K562 (cell line): Measurements from ENCODE around the gene CNOT6. TPM values are rescaled to one million over a fixed set of nuclear protein-coding genes. Genes with fewer than 3 reads are reported as not detected.

Source experiments
- CEBPB ChIP-seq: fragments of 450-650 bp; IDR thresholded peaks from 2 replicates; pipeline ENCODE4 v1.6.1; 2016; ENCODE audit warnings: missing genetic modification characterization, missing compliant biosample characterization
- CTBP1 ChIP-seq: fragments of 450-650 bp; IDR thresholded peaks from 2 replicates; pipeline ENCODE4 v1.6.1; 2016; ENCODE audit warnings: borderline replicate concordance
- EP300 ChIP-seq: IDR thresholded peaks from 2 replicates; pipeline ENCODE4 v1.6.1; 2012; ENCODE audit warnings: low read length, improper control_type of control experiment
- ESRRB ChIP-seq: fragments of 250-450 bp; sonication (Bioruptor Pico); IDR thresholded peaks from 2 replicates; pipeline ENCODE4 v1.5.0; 2020; ENCODE audit warnings: mild to moderate bottlenecking, moderate library complexity, borderline replicate concordance
- EZH2 ChIP-seq: IDR thresholded peaks from 2 replicates; pipeline ENCODE4 v1.6.1; 2012; ENCODE audit warnings: low read depth, mild to moderate bottlenecking, inconsistent platforms, low read length, borderline replicate concordance
- NR1H2 ChIP-seq: sonication (generic); formaldehyde crosslinking; IDR thresholded peaks from 2 replicates; pipeline ENCODE4 v1.4.0; 2020; ENCODE audit warnings: mild to moderate bottlenecking, missing genetic modification reagents
- PCBP2 ChIP-seq: fragments of 200-400 bp; formaldehyde crosslinking; IDR thresholded peaks from 2 replicates; pipeline ENCODE4 v1.6.1; 2018; ENCODE audit warnings: low read length, low read depth, mild to moderate bottlenecking, moderate library complexity; ENCODE audit not compliant: poor library complexity, severe bottlenecking
- PTBP1 ChIP-seq: fragments of 200-400 bp; formaldehyde crosslinking; IDR thresholded peaks from 2 replicates; pipeline ENCODE4 v1.6.1; 2017; ENCODE audit warnings: low read depth, low read length
- SMARCA5 ChIP-seq: fragments of 450-650 bp; IDR thresholded peaks from 2 replicates; pipeline ENCODE4 v1.6.1; 2016
- SNRNP70 ChIP-seq: fragments of 200-400 bp; formaldehyde crosslinking; optimal IDR thresholded peaks from 2 replicates; pipeline ENCODE3; 2017; ENCODE audit warnings: low read depth, low read length
- ZFX ChIP-seq: sonication (generic); formaldehyde crosslinking; IDR thresholded peaks from 2 replicates; pipeline ENCODE4 v1.8.0; 2022; ENCODE audit warnings: mild to moderate bottlenecking, missing genetic modification reagents, moderate library complexity
- ZNF354B ChIP-seq: fragments of 250-450 bp; sonication (Bioruptor Pico); IDR thresholded peaks from 2 replicates; pipeline ENCODE4 v1.4.0; 2020
- ZNF76 ChIP-seq: fragments of 250-450 bp; sonication (Bioruptor Pico); IDR thresholded peaks from 2 replicates; pipeline ENCODE4 v1.4.0; 2020; ENCODE audit warnings: mild to moderate bottlenecking, moderate library complexity, borderline replicate concordance
- polyA plus RNA-seq, 8 experiments: library from polyadenylated mRNA; depleted of rRNA in 4 of 8; stranded (reverse) in 5 of 8; unstranded in 3 of 8; fragments of >200 nt; fragmentation: Nextera tagmentation in 2 of 8; fragmentation: Illumina TruSeq in 1 of 8; extraction: Ambion mirVana in 2 of 8; extraction: Trizol in 1 of 8; gene quantifications; 2 replicates each; pipeline versions ENCODE4 v1.2.1 to v1.2.3, GENCODE V29; 2011 to 2014; ENCODE audit warnings: inconsistent platforms in 1 of 8, missing spikeins in 1 of 8
- total RNA-seq, 7 experiments: library from RNA; depleted of rRNA in 6 of 7; stranded (reverse); fragments of >200 nt in 6 of 7; fragmentation: Illumina TruSeq in 2 of 7; extraction: Trizol in 2 of 7; gene quantifications; 2 replicates each; pipeline versions ENCODE4 v1.2.1 to v1.2.3, GENCODE V29; 2011 to 2021; ENCODE audit warnings: low replicate concordance in 1 of 7
- TF ChIP-seq, protein P1 (sequence below): sonication (generic); formaldehyde crosslinking; IDR thresholded peaks from 2 replicates; pipeline ENCODE4 v1.8.1; 2023; ENCODE audit warnings: mild to moderate bottlenecking, missing genetic modification reagents
- TF ChIP-seq, protein P2 (sequence below): fragments of 450-650 bp; IDR thresholded peaks from 2 replicates; pipeline ENCODE4 v1.6.1; 2016; ENCODE audit warnings: antibody characterized with exemption
- TF ChIP-seq, protein P3 (sequence below): sonication (generic); formaldehyde crosslinking; IDR thresholded peaks from 2 replicates; pipeline ENCODE4 v1.8.0; 2023; ENCODE audit warnings: missing genetic modification reagents, mild to moderate bottlenecking, borderline replicate concordance
- TF ChIP-seq, protein P4 (sequence below): fragments of 450-650 bp; IDR thresholded peaks from 2 replicates; pipeline ENCODE4 v1.6.1; 2016; ENCODE audit warnings: missing biosample characterization, missing genetic modification characterization
- TF ChIP-seq, protein P5 (sequence below): sonication (generic); formaldehyde crosslinking; IDR thresholded peaks from 2 replicates; pipeline ENCODE4 v1.8.1; 2023; ENCODE audit warnings: mild to moderate bottlenecking, missing genetic modification reagents

The CNOT6 gene
- total and polyA plus RNA-seq, 9 of the 15 experiments (the other 6 are each of a cell fraction or from before 2014, with no cell fraction given) = 4.9 to 32.4 (median 14.0) TPM

DNA sequence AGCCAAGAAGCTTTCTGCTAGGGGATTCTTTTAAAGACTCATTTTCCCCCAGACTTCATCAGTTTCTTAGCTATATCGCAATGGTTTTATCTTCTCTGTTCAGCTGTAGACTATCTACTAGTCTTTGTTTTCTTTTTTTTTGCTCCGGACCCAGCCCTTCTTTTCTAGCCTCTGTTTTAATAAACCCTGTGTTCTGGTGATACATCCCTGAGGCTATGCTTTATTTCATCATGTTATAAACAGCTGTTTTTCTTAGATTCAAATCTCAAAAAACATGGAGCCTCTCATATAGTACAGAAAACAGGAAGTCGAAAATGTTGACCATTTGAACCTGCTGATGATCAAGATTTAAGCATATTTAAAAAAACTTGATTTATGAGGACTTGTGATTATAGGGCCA is 59.4 kb downstream of the CNOT6 start (continued):
- TF ChIP-seq ZNF76 (CRISPR knock-in tag) (no peak), PCBP2 (no peak), SNRNP70 (no peak), NR1H2 (CRISPR knock-in tag) (no peak), ZFX (no peak), EZH2 (no peak), ZNF354B (CRISPR knock-in tag) (no peak), EP300 (peak; percentile 83), CTBP1 (peak; percentile 18; the same call in 1 of the 2 replicates), ESRRB (CRISPR knock-in tag) (no peak), PTBP1 (no peak), SMARCA5 (no peak), CEBPB (peak; percentile 72)
- TF ChIP-seq, protein P1, sequence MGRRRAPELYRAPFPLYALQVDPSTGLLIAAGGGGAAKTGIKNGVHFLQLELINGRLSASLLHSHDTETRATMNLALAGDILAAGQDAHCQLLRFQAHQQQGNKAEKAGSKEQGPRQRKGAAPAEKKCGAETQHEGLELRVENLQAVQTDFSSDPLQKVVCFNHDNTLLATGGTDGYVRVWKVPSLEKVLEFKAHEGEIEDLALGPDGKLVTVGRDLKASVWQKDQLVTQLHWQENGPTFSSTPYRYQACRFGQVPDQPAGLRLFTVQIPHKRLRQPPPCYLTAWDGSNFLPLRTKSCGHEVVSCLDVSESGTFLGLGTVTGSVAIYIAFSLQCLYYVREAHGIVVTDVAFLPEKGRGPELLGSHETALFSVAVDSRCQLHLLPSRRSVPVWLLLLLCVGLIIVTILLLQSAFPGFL (CRISPR knock-in tag) = no peak
- TF ChIP-seq, protein P2, sequence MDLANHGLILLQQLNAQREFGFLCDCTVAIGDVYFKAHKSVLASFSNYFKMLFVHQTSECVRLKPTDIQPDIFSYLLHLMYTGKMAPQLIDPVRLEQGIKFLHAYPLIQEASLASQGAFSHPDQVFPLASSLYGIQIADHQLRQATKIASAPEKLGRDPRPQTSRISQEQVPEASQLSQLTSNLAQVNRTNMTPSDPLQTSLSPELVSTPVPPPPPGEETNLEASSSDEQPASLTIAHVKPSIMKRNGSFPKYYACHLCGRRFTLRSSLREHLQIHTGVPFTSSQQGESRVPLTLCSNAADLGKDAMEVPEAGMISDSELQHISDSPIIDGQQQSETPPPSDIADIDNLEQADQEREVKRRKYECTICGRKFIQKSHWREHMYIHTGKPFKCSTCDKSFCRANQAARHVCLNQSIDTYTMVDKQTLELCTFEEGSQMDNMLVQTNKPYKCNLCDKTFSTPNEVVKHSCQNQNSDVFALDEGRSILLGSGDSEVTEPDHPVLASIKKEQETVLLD = no peak
- TF ChIP-seq, protein P3, sequence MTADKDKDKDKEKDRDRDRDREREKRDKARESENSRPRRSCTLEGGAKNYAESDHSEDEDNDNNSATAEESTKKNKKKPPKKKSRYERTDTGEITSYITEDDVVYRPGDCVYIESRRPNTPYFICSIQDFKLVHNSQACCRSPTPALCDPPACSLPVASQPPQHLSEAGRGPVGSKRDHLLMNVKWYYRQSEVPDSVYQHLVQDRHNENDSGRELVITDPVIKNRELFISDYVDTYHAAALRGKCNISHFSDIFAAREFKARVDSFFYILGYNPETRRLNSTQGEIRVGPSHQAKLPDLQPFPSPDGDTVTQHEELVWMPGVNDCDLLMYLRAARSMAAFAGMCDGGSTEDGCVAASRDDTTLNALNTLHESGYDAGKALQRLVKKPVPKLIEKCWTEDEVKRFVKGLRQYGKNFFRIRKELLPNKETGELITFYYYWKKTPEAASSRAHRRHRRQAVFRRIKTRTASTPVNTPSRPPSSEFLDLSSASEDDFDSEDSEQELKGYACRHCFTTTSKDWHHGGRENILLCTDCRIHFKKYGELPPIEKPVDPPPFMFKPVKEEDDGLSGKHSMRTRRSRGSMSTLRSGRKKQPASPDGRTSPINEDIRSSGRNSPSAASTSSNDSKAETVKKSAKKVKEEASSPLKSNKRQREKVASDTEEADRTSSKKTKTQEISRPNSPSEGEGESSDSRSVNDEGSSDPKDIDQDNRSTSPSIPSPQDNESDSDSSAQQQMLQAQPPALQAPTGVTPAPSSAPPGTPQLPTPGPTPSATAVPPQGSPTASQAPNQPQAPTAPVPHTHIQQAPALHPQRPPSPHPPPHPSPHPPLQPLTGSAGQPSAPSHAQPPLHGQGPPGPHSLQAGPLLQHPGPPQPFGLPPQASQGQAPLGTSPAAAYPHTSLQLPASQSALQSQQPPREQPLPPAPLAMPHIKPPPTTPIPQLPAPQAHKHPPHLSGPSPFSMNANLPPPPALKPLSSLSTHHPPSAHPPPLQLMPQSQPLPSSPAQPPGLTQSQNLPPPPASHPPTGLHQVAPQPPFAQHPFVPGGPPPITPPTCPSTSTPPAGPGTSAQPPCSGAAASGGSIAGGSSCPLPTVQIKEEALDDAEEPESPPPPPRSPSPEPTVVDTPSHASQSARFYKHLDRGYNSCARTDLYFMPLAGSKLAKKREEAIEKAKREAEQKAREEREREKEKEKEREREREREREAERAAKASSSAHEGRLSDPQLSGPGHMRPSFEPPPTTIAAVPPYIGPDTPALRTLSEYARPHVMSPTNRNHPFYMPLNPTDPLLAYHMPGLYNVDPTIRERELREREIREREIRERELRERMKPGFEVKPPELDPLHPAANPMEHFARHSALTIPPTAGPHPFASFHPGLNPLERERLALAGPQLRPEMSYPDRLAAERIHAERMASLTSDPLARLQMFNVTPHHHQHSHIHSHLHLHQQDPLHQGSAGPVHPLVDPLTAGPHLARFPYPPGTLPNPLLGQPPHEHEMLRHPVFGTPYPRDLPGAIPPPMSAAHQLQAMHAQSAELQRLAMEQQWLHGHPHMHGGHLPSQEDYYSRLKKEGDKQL (CRISPR knock-in tag) = no peak
- TF ChIP-seq, protein P4, sequence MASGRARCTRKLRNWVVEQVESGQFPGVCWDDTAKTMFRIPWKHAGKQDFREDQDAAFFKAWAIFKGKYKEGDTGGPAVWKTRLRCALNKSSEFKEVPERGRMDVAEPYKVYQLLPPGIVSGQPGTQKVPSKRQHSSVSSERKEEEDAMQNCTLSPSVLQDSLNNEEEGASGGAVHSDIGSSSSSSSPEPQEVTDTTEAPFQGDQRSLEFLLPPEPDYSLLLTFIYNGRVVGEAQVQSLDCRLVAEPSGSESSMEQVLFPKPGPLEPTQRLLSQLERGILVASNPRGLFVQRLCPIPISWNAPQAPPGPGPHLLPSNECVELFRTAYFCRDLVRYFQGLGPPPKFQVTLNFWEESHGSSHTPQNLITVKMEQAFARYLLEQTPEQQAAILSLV (tag) = no peak
- TF ChIP-seq, protein P5, sequence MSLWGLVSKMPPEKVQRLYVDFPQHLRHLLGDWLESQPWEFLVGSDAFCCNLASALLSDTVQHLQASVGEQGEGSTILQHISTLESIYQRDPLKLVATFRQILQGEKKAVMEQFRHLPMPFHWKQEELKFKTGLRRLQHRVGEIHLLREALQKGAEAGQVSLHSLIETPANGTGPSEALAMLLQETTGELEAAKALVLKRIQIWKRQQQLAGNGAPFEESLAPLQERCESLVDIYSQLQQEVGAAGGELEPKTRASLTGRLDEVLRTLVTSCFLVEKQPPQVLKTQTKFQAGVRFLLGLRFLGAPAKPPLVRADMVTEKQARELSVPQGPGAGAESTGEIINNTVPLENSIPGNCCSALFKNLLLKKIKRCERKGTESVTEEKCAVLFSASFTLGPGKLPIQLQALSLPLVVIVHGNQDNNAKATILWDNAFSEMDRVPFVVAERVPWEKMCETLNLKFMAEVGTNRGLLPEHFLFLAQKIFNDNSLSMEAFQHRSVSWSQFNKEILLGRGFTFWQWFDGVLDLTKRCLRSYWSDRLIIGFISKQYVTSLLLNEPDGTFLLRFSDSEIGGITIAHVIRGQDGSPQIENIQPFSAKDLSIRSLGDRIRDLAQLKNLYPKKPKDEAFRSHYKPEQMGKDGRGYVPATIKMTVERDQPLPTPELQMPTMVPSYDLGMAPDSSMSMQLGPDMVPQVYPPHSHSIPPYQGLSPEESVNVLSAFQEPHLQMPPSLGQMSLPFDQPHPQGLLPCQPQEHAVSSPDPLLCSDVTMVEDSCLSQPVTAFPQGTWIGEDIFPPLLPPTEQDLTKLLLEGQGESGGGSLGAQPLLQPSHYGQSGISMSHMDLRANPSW (CRISPR knock-in tag) = no peak
